ENCODE data around the gene GREB1.

Gene GREB1

DNA sequence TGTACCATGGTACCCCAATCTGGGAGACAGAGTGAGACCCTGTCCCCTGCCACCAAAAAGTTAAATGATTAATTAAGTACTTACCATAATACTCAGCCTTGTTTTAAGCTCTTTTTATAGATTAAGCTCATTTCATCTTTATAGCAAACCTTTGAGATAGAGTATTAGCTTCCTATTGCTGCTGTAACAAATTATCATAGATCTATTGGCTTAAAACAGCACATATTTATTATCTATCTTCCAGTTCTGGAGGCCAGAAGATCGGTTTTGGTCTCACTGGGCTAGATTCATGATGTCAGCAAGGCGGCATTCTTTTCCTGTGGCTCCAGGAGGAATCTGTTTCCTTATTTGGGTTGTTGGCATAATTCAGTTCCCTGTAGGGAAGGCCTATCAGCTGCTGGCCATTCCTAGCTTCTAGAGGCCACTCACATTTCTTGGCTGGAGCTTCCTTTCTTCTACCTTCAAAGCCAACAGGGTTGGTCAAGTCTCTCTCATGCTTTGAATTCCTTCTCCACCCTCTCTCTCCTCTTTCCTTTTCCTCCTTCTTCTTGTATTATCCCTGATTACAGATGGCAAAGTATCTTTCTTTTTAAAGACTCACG is 13.7 kb upstream of the GREB1 start:
- H3K27me3 Mint-ChIP-seq, result no peaks in the 10 kb centered on the region
- no peak overlapping the region for H3K4me3 Mint-ChIP-seq
- no peaks in the 10 kb centered on the region for H3K4me1 Mint-ChIP-seq (ENCODE audit: low read depth)
- no peaks in the 10 kb centered on the region for H3K9me3 Mint-ChIP-seq (ENCODE audit: low read depth)
- H3K36me3 Mint-ChIP-seq, result no peaks in the 10 kb centered on the region
- no peak overlapping the region for H3K27ac Mint-ChIP-seq

DNA sequence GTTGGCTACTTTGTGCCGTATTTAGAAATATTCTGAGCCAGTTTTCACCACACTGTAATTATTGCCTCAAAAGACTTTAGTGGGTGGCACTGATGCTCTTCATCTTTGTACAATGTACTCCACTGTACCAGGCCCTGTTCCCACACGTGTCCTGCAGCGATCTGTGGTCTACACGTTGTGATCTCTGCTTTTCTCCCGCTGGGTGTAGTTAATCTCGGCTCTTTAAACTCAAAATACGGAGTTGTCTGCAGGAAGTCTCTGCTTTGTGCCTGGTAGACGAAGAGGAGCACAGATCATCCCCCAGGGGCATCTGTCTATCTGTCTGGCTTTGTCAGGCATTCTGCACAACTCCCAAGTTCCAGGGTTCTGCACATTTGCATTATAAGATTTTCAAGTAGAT is 12.1 kb upstream of the GREB1 start:
- H3K9me3 Mint-ChIP-seq (ENCODE audit: low read depth), result no peaks in the 10 kb centered on the region
- H3K36me3 Mint-ChIP-seq, result no peaks in the 10 kb centered on the region
- no peaks in the 10 kb centered on the region for H3K4me1 Mint-ChIP-seq (ENCODE audit: low read depth)
- H3K27me3 Mint-ChIP-seq, result peaks cover under 1% of the 10 kb centered on the region
- no peak overlapping the region for H3K4me3 Mint-ChIP-seq
- H3K27ac Mint-ChIP-seq, result no peak overlapping the region

DNA sequence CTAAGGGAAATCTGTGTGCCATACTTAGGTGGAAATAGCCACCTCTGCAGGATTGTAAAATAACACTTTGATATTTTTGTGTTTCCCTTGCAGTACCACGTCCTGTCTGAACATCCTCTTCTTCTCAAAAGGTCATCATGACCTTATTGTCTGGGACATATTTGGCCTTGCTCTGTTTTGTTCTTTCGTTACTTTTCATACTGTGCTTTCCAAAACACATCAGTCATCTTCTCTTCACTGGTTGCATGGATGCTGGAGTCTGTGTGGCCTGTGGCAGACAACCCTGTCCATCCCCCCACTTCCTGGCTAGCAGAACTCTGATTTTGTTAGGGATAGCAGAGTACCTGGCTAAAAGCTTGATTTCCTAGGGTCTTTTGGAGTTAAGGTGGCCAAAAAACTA is 9.4 kb upstream of the GREB1 start:
- Mint-ChIP-seq H3K9me3 (ENCODE audit: low read depth) (no peaks in the 10 kb centered on the region), H3K4me1 (ENCODE audit: low read depth) (no peaks in the 10 kb centered on the region), H3K27me3 (peaks cover 9% of the 10 kb centered on the region), H3K27ac (no peak overlapping the region), H3K36me3 (no peaks in the 10 kb centered on the region), H3K4me3 (no peak overlapping the region)

DNA sequence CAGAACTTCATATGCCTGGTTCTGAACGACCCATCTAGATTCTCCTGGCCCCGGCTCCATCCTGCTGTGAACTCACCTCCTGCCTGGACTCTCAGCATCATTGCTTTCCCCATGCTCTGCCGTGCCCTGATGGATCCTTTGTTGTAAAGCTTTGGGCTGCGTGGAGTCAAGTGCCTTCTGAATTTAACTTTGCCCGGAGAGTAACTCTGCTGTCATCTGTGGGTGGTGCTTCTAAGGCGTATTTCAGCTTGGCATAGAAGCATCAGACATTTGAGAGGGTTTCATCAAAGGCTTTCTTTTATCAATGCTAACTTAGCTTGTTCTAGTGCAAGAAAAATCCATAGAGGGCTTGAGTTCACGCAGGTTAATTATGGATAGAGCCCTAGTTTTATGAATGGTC is 8.1 kb upstream of the GREB1 start:
- peaks cover 11% of the 10 kb centered on the region for H3K27me3 Mint-ChIP-seq
- no peak overlapping the region for H3K27ac Mint-ChIP-seq
- H3K4me3 Mint-ChIP-seq, result no peak overlapping the region
- no peaks in the 10 kb centered on the region for H3K9me3 Mint-ChIP-seq (ENCODE audit: low read depth)
- no peaks in the 10 kb centered on the region for H3K4me1 Mint-ChIP-seq (ENCODE audit: low read depth)
- no peaks in the 10 kb centered on the region for H3K36me3 Mint-ChIP-seq

DNA sequence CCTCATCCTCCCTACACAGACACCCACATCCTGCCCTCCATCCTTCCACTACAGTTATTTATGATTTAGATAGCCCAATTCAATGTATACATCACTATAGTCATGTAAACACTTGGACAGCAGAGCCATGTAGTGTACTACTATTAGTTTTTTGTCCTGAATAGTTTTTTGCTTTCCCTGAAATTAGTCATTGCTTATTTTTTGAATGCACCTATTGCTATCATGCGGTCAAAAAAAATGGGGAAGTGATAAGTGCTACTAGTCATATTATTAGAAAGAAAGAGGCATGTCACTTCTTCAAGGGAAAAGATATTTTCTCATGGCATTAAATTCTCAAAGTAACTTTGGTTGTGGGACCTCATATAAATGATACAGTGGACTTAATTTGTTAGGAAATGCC is 6.8 kb upstream of the GREB1 start:
- Mint-ChIP-seq H3K36me3 (no peaks in the 10 kb centered on the region), H3K4me3 (no peak overlapping the region), H3K27me3 (peaks cover 11% of the 10 kb centered on the region), H3K27ac (no peak overlapping the region), H3K4me1 (ENCODE audit: low read depth) (no peaks in the 10 kb centered on the region), H3K9me3 (ENCODE audit: low read depth) (no peaks in the 10 kb centered on the region)

DNA sequence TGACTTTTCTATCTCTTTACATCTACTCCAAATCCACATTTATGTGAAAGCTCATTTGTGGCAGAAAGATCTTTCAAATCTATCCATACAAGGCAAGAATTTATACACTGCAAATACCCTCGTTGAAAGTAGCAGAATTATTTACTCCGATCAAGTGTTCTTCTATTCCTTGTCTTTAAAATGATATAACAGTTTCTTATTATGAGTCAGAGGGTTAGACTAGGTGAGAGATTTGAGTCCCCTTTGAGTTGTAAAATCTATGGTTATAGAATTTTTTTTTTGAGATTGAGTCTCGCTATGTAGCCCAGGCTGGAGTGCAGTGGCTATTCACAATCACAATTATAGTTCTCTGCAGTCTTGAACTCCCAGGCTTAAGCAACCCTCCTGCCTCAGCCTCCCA is 5.6 kb upstream of the GREB1 start:
- no peaks in the 10 kb centered on the region for H3K36me3 Mint-ChIP-seq
- H3K4me3 Mint-ChIP-seq, result no peak overlapping the region
- H3K27ac Mint-ChIP-seq, result no peak overlapping the region
- no peaks in the 10 kb centered on the region for H3K4me1 Mint-ChIP-seq (ENCODE audit: low read depth)
- H3K27me3 Mint-ChIP-seq, result peaks cover 14% of the 10 kb centered on the region
- no peaks in the 10 kb centered on the region for H3K9me3 Mint-ChIP-seq (ENCODE audit: low read depth)

DNA sequence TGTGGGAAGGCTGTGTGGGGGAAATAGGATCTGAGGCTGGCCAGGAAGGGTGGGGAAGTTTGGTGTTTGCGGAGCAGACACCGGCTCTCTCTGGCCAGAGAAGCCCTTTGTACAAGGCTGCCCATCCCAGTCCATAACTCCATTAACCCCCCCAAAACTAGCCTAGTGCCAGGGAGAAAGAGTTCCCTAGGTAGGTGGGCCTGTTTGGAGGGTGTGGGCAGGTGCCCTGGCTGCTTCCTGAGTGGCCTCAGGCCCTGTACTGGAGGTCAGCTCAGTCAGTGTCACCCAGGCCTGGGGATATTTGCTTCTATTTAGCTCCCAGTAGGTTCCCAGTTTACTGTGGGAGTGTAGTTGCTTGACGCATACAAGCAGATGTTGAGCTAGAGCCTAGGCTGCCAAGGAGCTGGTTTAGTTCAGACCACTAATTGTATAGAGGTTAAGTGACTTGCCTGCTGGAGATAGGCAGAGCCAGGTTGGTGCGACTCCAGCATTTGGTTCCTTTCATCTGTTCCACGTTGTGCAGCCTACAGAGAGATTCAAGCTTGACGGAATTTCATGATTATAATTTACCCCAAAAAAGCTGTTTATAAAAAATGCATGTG is 2.9 kb upstream of the GREB1 start:
- Mint-ChIP-seq H3K36me3 (no peaks in the 10 kb centered on the region), H3K4me1 (ENCODE audit: low read depth) (no peaks in the 10 kb centered on the region), H3K4me3 (no peak overlapping the region), H3K9me3 (ENCODE audit: low read depth) (no peaks in the 10 kb centered on the region), H3K27me3 (peaks cover 17% of the 10 kb centered on the region), H3K27ac (no peak overlapping the region)

DNA sequence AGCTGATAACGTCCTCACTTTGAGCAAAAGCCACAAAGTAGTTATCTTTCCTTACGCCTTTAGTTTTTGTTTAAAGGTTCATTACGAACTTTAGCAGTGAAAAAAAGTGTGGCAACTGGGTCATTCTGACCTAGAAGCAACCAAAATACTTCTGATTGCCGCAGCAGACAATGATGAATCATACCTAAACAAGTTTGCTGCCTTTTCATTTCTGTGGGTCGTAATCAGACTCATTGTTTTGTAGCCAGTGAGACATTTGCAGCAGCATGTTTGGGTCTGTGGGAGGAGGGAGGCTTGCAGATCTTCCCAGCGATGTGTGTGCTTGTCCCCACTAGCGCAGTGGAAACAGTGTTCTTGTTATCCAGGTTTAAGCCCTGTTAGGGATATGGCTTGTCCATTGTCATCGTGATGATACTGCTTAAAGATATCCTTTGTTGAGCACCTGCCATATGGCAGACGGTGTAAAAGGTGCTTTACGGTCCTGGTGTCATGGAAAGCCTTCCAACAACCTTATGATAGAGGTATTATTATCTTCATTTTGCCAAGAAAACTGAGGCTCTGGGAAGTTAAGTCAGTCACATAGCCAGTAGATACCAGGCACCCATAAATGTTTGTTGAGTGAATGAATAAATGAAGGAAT is 1.3 kb upstream of the GREB1 start:
- Mint-ChIP-seq H3K4me1 (ENCODE audit: low read depth) (no peaks in the 10 kb centered on the region), H3K27me3 (peaks cover 14% of the 10 kb centered on the region), H3K9me3 (ENCODE audit: low read depth) (no peaks in the 10 kb centered on the region), H3K27ac (no peak overlapping the region), H3K36me3 (no peaks in the 10 kb centered on the region), H3K4me3 (no peak overlapping the region)

DNA sequence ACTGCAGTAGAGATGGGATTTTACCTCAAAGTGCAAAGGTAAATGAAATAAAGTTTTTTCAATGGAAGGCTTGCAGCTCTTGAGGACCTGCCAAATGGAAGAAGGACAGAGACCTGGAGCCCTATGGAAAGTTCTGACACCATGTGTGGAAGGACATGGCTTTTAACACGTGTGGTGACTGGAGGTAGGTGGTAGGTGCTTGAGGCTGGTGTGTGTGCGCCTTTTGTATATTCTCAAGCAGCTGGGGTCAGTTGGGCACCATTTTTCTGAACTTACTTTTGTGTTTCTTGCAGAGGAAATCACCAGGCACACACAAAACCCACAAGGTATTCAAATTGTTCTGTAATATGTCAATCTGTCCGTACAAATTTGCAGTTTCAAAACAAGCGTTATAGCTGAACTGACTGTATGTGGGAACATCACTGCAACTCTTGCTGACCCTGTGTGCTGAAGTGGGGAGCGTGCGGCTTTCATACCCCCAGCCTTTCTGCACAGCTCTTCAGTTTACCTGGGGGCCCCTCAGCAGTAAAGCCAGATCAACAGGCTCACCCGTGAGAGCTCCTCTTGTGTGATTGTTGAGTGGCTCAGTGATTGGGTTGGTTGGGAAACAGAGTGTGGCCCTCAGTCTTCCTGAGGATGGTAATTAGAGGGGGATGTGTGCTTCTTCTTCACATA is 363 bp downstream of the GREB1 start:
- Mint-ChIP-seq H3K4me3 (no peak overlapping the region), H3K27ac (no peak overlapping the region), H3K9me3 (ENCODE audit: low read depth) (no peaks in the 10 kb centered on the region), H3K27me3 (peaks cover 12% of the 10 kb centered on the region), H3K4me1 (ENCODE audit: low read depth) (no peaks in the 10 kb centered on the region), H3K36me3 (no peaks in the 10 kb centered on the region)

DNA sequence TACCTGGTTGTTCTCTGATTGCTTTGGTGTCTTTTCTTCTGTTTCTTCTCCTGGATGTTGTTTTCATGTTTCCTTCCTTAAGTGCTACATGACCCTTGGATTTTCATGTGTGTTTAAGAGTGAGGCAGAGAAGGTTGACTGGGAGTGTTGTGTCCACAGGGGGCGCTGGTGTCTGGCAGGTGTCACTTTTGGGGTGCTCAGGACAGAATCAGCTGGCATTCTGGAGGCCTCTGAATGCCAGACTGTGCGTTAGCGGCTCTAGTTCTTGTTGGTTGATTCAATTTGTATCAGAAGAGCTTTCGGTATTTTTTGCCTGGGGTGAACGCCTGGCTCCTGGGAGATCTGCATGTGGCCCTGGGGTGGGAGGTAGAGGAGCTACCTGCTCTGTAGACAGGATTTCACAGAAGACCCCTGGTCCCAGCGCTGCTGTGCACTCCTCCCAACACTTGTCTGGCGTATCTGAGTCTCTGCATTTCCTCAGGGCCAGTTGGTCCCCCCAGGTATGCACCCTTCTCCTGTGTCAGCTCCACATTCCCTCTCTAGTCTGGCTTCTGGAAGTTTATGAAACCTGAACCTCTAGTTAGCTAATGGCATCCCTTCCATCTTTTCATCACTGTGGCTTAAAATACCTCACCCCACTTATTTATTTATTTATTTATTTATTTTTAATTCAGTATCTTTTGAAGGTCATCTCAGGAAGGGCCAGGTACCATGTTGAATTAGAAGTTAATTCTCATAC is 1.1 kb downstream of the GREB1 start:
- peaks cover 13% of the 10 kb centered on the region for H3K27me3 Mint-ChIP-seq
- no peaks in the 10 kb centered on the region for H3K9me3 Mint-ChIP-seq (ENCODE audit: low read depth)
- H3K4me3 Mint-ChIP-seq, result no peak overlapping the region
- H3K27ac Mint-ChIP-seq, result no peak overlapping the region
- no peaks in the 10 kb centered on the region for H3K4me1 Mint-ChIP-seq (ENCODE audit: low read depth)
- no peaks in the 10 kb centered on the region for H3K36me3 Mint-ChIP-seq

DNA sequence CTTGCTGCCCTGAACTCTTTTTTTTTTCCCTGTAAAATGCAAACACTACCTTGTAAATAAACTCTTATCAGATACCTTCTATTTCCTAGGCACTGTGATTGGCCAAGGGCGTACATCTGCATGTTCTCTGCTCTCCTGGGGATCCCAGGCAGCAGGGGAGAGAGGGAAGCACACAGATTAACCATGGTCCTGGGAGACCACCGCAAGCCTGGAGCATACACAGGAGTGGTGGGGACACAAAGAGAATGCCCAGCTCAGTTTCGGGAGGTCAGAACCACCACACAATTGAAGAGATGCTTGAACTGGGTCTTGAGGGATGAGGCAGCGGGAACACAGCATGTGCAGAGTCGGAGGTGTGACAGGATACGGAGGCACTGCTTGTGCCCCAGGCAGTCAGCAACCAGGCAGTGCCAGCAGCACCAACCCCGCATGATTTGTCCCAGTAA is 2.1 kb downstream of the GREB1 start:
- no peak overlapping the region for H3K4me3 Mint-ChIP-seq
- H3K9me3 Mint-ChIP-seq (ENCODE audit: low read depth), result no peaks in the 10 kb centered on the region
- no peaks in the 10 kb centered on the region for H3K36me3 Mint-ChIP-seq
- H3K27ac Mint-ChIP-seq, result no peak overlapping the region
- H3K4me1 Mint-ChIP-seq (ENCODE audit: low read depth), result no peaks in the 10 kb centered on the region
- peaks cover 14% of the 10 kb centered on the region for H3K27me3 Mint-ChIP-seq

DNA sequence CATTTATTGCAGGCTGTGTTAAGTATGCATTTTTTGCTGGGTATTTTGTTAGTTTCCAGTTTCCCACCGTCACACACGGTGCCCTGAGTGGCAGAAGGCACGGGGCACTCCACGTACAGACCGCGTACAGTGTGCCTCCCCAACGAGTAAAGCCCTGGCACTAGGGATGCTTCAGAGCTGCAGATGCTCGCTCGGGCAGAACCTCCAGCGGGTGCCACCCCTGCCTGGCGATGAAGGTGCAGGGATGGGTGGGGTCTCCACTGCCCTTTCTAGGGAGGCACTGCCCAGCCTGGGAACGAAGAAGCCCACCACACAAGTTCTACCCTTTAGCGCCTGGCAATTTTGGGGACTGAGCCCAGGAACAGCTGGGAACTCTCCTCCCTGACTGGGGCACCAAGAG is 4.1 kb downstream of the GREB1 start:
- Mint-ChIP-seq H3K36me3 (no peaks in the 10 kb centered on the region), H3K4me3 (no peak overlapping the region), H3K4me1 (ENCODE audit: low read depth) (no peaks in the 10 kb centered on the region), H3K9me3 (ENCODE audit: low read depth) (no peaks in the 10 kb centered on the region), H3K27ac (no peak overlapping the region), H3K27me3 (peaks cover 19% of the 10 kb centered on the region)

DNA sequence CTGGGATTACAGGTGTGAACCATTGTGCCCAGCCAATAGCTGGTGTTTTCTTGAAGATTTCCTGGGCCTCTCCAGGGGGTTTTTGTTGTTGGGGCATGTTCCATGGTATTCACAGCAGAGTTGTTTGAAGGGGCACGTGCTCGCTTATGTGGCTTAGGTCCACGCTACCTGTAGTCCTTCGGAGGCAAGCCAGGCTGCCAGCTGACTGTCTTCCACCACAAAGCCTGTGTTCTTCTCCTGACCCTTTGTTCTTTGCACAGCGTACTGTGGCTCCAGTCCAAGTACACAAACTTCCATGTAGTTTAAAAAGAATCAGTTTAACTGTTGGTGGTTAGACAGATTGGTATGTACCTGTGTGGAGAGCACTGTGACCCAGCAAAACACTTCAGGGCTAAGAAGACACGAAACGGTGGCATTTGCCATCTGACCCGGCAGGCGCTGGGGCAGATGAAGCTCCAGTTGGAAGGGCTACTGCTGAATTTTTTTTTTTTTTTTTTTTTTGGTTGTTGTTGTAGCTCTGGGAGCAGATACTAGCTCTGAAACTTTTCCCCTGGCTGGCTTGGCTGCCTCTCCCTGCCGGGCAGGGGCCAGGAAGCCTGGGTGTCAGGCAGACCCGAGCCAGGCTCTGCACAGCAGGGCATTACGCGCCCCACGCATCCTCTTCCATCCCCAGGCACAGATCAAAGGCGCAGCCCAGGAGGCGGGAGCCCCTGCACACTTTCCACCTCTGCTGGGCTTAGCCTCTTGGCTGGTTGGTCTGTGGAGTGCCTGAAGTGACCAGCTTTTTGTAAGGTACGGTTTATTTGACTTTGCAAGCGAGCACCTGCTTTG is 5.7 kb downstream of the GREB1 start:
- Mint-ChIP-seq H3K27me3 (peaks cover 22% of the 10 kb centered on the region), H3K36me3 (no peaks in the 10 kb centered on the region), H3K27ac (no peak overlapping the region), H3K9me3 (ENCODE audit: low read depth) (no peaks in the 10 kb centered on the region), H3K4me1 (ENCODE audit: low read depth) (no peaks in the 10 kb centered on the region), H3K4me3 (no peak overlapping the region)

Data from activated naive CD8-positive, alpha-beta T cell (primary cell).